Smooth muscle cell (in vitro differentiated cells): ENCODE data around the gene KCNJ11. TPM values are rescaled to one million over a fixed set of nuclear protein-coding genes. Genes with fewer than 3 reads are reported as not detected.

Source experiments
- DNase-seq: peaks from one replicate; lab custom pipeline; 2025; ENCODE audit not compliant: unreplicated experiment; lab: John Stamatoyannopoulos, UW
- H2AFZ ChIP-seq: fragments of 200-600 bp; sonication (generic); 2 replicates; pipeline ENCODE4 v1.6.0; 2016; ENCODE audit warnings: antibody characterized with exemption, low read depth, mild to moderate bottlenecking
- H3F3A ChIP-seq: fragments of 200-600 bp; sonication (generic); 2 replicates; pipeline ENCODE4 v1.6.0; 2017; ENCODE audit warnings: antibody characterized with exemption, low read depth
- H3K27ac ChIP-seq: fragments of 200-600 bp; sonication (generic); 2 replicates; pipeline ENCODE4 v1.5.1; 2016; ENCODE audit warnings: low read depth, mild to moderate bottlenecking
- H3K27me3 ChIP-seq: fragments of 200-600 bp; sonication (generic); 2 replicates; pipeline ENCODE4 v1.6.1; 2016; ENCODE audit warnings: low read depth, mild to moderate bottlenecking
- H3K36me3 ChIP-seq: fragments of 200-600 bp; sonication (generic); 2 replicates; pipeline ENCODE4 v1.5.1; 2016; ENCODE audit warnings: low read depth
- H3K4me1 ChIP-seq: fragments of 200-600 bp; sonication (generic); 2 replicates; pipeline ENCODE4 v1.5.1; 2016; ENCODE audit warnings: low read depth
- H3K4me2 ChIP-seq: fragments of 200-600 bp; sonication (generic); 2 replicates; pipeline ENCODE4 v1.6.0; 2016; ENCODE audit warnings: mild to moderate bottlenecking
- H3K4me3 ChIP-seq: fragments of 200-600 bp; sonication (generic); 2 replicates; pipeline ENCODE4 v1.5.1; 2016; ENCODE audit warnings: mild to moderate bottlenecking
- H3K79me2 ChIP-seq: fragments of 200-600 bp; sonication (generic); 2 replicates; pipeline ENCODE4 v1.6.0; 2016; ENCODE audit warnings: low read depth, mild to moderate bottlenecking
- H3K9ac ChIP-seq: fragments of 200-600 bp; sonication (generic); 2 replicates; pipeline ENCODE4 v1.6.0; 2016; ENCODE audit warnings: low read depth
- H3K9me3 ChIP-seq: fragments of 200-600 bp; sonication (generic); replicated peaks from 2 replicates; pipeline ENCODE4 v1.5.1; 2016; ENCODE audit warnings: low read depth
- H4K20me1 ChIP-seq: fragments of 200-600 bp; sonication (generic); 2 replicates; pipeline ENCODE4 v1.6.0; 2016; ENCODE audit warnings: low read depth
- CTCF ChIP-seq: fragments of 200-600 bp; sonication (generic); IDR thresholded peaks from 2 replicates; pipeline ENCODE4 v1.5.1; 2017; ENCODE audit warnings: borderline replicate concordance, mild to moderate bottlenecking, antibody characterized with exemption; ENCODE audit not compliant: insufficient read depth, poor library complexity, severe bottlenecking
- WGBS: methylation state at CpG from one replicate; pipeline ENCODE4 v1.1.7; 2016; ENCODE audit warnings: low lambda C conversion rate; 5-methylcytosine and 5-hydroxymethylcytosine counted together
- polyA plus RNA-seq: library from polyadenylated mRNA; unstranded; fragments of >200 nt; fragmentation: Nextera tagmentation; extraction: Ambion mirVana; gene quantifications from 2 replicates; pipeline ENCODE4 v1.2.1, GENCODE V29; 2016
- total RNA-seq: library from RNA; depleted of rRNA; stranded (reverse); fragments of >200 nt; gene quantifications from 2 replicates; pipeline ENCODE4 v1.2.3, GENCODE V29; 2014

The KCNJ11 gene
- total and polyA plus RNA-seq, 2 experiments from 2014 or later: not detected

- Histone ChIP-seq H3F3A (no peaks in the 10 kb centered on the region), H3K9ac (no peak overlapping the region), H3K4me1 (peaks cover 6% of the 10 kb centered on the region), H3K27me3 (peaks cover 86% of the 10 kb centered on the region), H2AFZ (no peak overlapping the region), H3K9me3 (no peaks in the 10 kb centered on the region), H3K27ac (no peak overlapping the region), H3K4me3 (no peak overlapping the region), H3K79me2 (no peaks in the 10 kb centered on the region), H4K20me1 (no peaks in the 10 kb centered on the region), H3K36me3 (no peaks in the 10 kb centered on the region), H3K4me2 (no peak overlapping the region)
- DNase-seq: no peak
- no peak for TF ChIP-seq CTCF
- WGBS: 80% methylated on average over 2 of the region's 2 CpGs
Observed at GRCh38 chr11:17416492-17416891, 28.0 kb upstream of the KCNJ11 start.

GRCh38 chr11:17415523-17416104, 27.2 kb upstream of the KCNJ11 start:
- Histone ChIP-seq H4K20me1 (no peaks in the 10 kb centered on the region), H3K4me1 (peaks cover 6% of the 10 kb centered on the region), H3K9me3 (no peaks in the 10 kb centered on the region), H3K27ac (no peak overlapping the region), H3F3A (no peaks in the 10 kb centered on the region), H3K27me3 (peaks cover 83% of the 10 kb centered on the region), H3K36me3 (no peaks in the 10 kb centered on the region), H2AFZ (no peak overlapping the region), H3K4me3 (no peak overlapping the region), H3K79me2 (no peaks in the 10 kb centered on the region), H3K4me2 (no peak overlapping the region), H3K9ac (no peak overlapping the region)
- no peak for TF ChIP-seq CTCF
- WGBS: 83% methylated on average over 6 of the region's 6 CpGs
- DNase-seq: no peak

GRCh38 chr11:17414992-17415391, 26.5 kb upstream of the KCNJ11 start:
- no peak overlapping the region for H3K9ac ChIP-seq
- H3K79me2 ChIP-seq: no peaks in the 10 kb centered on the region
- no peak overlapping the region for H3K4me3 ChIP-seq
- peaks cover 77% of the 10 kb centered on the region for H3K27me3 ChIP-seq
- no peak overlapping the region for H3K27ac ChIP-seq
- peaks cover 6% of the 10 kb centered on the region for H3K4me1 ChIP-seq
- no peak for TF ChIP-seq CTCF
- WGBS: 93% methylated on average over 5 of the region's 5 CpGs
- H3K36me3 ChIP-seq: no peaks in the 10 kb centered on the region
- H3K9me3 ChIP-seq: no peaks in the 10 kb centered on the region
- H2AFZ ChIP-seq: no peak overlapping the region
- no peaks in the 10 kb centered on the region for H4K20me1 ChIP-seq
- H3F3A ChIP-seq: no peaks in the 10 kb centered on the region
- no peak for DNase-seq
- no peak overlapping the region for H3K4me2 ChIP-seq

- Histone ChIP-seq H3K4me1 (peaks cover 6% of the 10 kb centered on the region), H3K4me2 (no peak overlapping the region), H3K4me3 (no peak overlapping the region), H2AFZ (no peak overlapping the region), H3K27me3 (peaks cover 70% of the 10 kb centered on the region), H3K36me3 (no peaks in the 10 kb centered on the region), H4K20me1 (no peaks in the 10 kb centered on the region), H3K9ac (no peak overlapping the region), H3K79me2 (no peaks in the 10 kb centered on the region), H3F3A (no peaks in the 10 kb centered on the region), H3K9me3 (no peaks in the 10 kb centered on the region), H3K27ac (no peak overlapping the region)
- no peak for TF ChIP-seq CTCF
- 89% methylated on average over 8 of the region's 8 CpGs for WGBS
- no peak for DNase-seq
Observed at GRCh38 chr11:17414317-17414737, 25.9 kb upstream of the KCNJ11 start.
